Bronchial epithelial cell (primary cell): ENCODE results near the gene ZNF254. TPM values are rescaled to one million over a fixed set of nuclear protein-coding genes. Genes with fewer than 3 reads are reported as not detected.
A peak's percentile ranks its signal among the peaks of the same experiment; 100 is the strongest.

Source experiments
- DNase-seq: peaks from one replicate; pipeline ENCODE4 v3.0.0-alpha.2; 2010; ENCODE audit warnings: low read depth
- FAIRE-seq: peaks from 2 replicates; lab custom pipeline; 2011; peaks lifted over from hg19 to GRCh38; lab: Jason Lieb, UNC
- H3K27me3 ChIP-seq: 2 replicates; pipeline ENCODE4 v1.5.1; 2011; ENCODE audit warnings: low read length; ENCODE audit not compliant: control insufficient read depth, insufficient read depth
- H3K36me3 ChIP-seq: 2 replicates; pipeline ENCODE4 v1.5.1; 2011; ENCODE audit warnings: low read length; ENCODE audit not compliant: control insufficient read depth, insufficient read depth
- H3K4me3 ChIP-seq: 2 replicates; pipeline ENCODE4 v1.5.1; 2011; ENCODE audit warnings: mild to moderate bottlenecking, low read depth, low read length, control low read depth
- CTCF ChIP-seq: IDR thresholded peaks from 2 replicates; pipeline ENCODE4 v1.5.1; 2011; ENCODE audit warnings: mild to moderate bottlenecking, moderate library complexity, low read length, control low read depth, inconsistent platforms; ENCODE audit not compliant: insufficient read depth, severe bottlenecking
- total RNA-seq: library from RNA; depleted of rRNA; stranded (reverse); fragments of >200 nt; gene quantifications from 2 replicates; pipeline ENCODE4 v1.2.1, GENCODE V29; 2014

The ZNF254 gene
- total RNA-seq, 1 donor from 2014 or later: 7.4 TPM

GRCh38 chr19:24141612-24142011 is 54.6 kb downstream of the ZNF254 start:
- FAIRE-seq (no peak), DNase-seq (no peak)
- Histone ChIP-seq H3K4me3 (no peak overlapping the region), H3K36me3 (no peaks in the 10 kb centered on the region), H3K27me3 (no peaks in the 10 kb centered on the region)
- no peak for TF ChIP-seq CTCF

DNA sequence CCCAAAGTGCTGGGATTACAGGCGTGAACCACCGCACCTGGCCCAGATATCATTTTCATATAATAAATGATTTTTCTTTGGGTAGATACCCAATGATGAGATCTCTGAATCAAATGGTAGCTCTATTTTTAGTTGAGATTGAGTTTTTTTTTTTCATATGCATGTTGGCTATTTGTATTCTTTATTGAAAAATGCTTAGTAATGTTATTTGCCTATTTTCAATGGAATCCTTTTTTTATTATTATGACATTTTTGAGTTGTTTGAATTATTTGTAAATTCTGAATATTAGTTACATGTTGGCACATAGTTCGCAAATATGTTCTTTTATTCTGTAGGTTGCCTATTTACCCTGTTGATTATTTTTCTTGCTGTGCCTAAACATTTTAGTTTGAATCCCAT is 55.8 kb downstream of the ZNF254 start:
- H3K27me3 ChIP-seq: no peaks in the 10 kb centered on the region
- DNase-seq (no peak), FAIRE-seq (no peak)
- no peak for TF ChIP-seq CTCF
- H3K36me3 ChIP-seq: no peaks in the 10 kb centered on the region
- no peak overlapping the region for H3K4me3 ChIP-seq

- DNase-seq (peak; percentile 43), FAIRE-seq (no peak)
- no peaks in the 10 kb centered on the region for H3K36me3 ChIP-seq
- H3K27me3 ChIP-seq: no peaks in the 10 kb centered on the region
- peak; percentile 71 for TF ChIP-seq CTCF
- H3K4me3 ChIP-seq: no peak overlapping the region
Observed at GRCh38 chr19:24159707-24160106, 72.7 kb downstream of the ZNF254 start.

DNA sequence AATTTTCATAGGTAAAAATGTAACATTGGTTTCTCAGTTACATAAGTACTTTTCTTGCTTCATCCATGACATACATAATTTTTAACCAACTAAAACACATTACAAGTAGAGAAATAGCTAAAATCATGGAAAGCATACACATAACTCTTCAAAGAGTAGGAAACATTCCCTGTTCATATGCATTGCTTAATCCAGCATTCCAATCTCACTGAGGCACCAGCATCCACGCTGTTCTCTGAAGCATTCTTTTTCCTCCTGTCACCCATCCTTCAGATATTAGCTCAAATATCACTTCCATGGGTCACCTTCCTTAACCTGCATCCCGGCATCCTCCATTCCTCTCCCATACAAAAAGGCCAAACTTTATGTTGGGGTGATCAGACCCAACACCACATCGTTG is 79.1 kb downstream of the ZNF254 start:
- Histone ChIP-seq H3K27me3 (no peaks in the 10 kb centered on the region), H3K4me3 (no peak overlapping the region), H3K36me3 (no peaks in the 10 kb centered on the region)
- no peak for TF ChIP-seq CTCF
- no peak for FAIRE-seq
- peak; percentile 20 for DNase-seq

DNA sequence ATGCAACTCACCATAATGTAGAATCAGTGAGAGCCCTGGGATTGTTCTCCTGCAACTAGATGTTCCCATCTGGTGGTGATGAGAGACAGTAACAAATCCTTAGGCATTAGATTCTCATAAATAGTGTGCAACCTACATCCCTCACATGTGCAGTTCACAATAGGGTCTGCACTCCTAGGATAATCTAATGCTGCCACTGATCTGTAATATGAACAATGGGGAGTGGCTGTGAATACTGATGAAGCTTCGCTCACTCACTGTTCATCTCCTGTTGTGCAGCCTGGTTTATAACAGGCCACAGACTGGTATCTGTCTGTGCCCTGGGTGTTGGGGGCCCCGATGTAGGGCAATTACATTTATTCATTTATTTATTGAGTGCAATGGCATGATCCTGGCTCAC is 86.9 kb downstream of the ZNF254 start:
- FAIRE-seq (no peak), DNase-seq (no peak)
- TF ChIP-seq CTCF: no peak
- no peaks in the 10 kb centered on the region for H3K36me3 ChIP-seq
- no peak overlapping the region for H3K4me3 ChIP-seq
- no peaks in the 10 kb centered on the region for H3K27me3 ChIP-seq

GRCh38 chr19:24177686-24178085 is 90.7 kb downstream of the ZNF254 start:
- TF ChIP-seq CTCF: no peak
- H3K27me3 ChIP-seq: no peaks in the 10 kb centered on the region
- DNase-seq: no peak
- H3K36me3 ChIP-seq: no peaks in the 10 kb centered on the region
- H3K4me3 ChIP-seq: no peak overlapping the region
- no peak for FAIRE-seq
